Keratinocyte (primary cell): Measurements from ENCODE around the gene ZNF503. TPM values are rescaled to one million over a fixed set of nuclear protein-coding genes. Genes with fewer than 3 reads are reported as not detected.

Experiments used
- DNase-seq: peaks from one replicate; pipeline ENCODE4 v3.0.0-alpha.2; 2011; ENCODE audit warnings: low read depth, missing footprints, low spot score
- FAIRE-seq: peaks from 2 replicates; lab custom pipeline; 2011; peaks lifted over from hg19 to GRCh38; lab: Jason Lieb, UNC
- H2AFZ ChIP-seq: 2 replicates; pipeline ENCODE4 v1.6.0; 2012; ENCODE audit warnings: low read length, control low read depth, inconsistent platforms; ENCODE audit not compliant: control insufficient read depth
- H3K27ac ChIP-seq: 2 replicates; pipeline ENCODE4 v1.5.1; 2011; ENCODE audit warnings: low read length; ENCODE audit not compliant: control insufficient read depth, insufficient read depth
- H3K27me3 ChIP-seq: 3 replicates; pipeline ENCODE4 v1.6.0; 2011; ENCODE audit warnings: low read length; ENCODE audit not compliant: control insufficient read depth, insufficient read depth; ENCODE audit errors: extremely low read depth
- H3K36me3 ChIP-seq, 2 experiments: 2 replicates in 1 of 2; 3 replicates in 1 of 2; pipeline ENCODE4 v1.5.1; 2011; ENCODE audit warnings: low read length in 2 of 2, mild to moderate bottlenecking in 1 of 2; ENCODE audit not compliant: control insufficient read depth in 2 of 2, insufficient read depth in 2 of 2; ENCODE audit errors: extremely low read depth in 1 of 2
- H3K4me1 ChIP-seq: 3 replicates; pipeline ENCODE4 v1.5.1; 2011; ENCODE audit warnings: low read length; ENCODE audit not compliant: control insufficient read depth, insufficient read depth; ENCODE audit errors: extremely low read depth
- H3K4me2 ChIP-seq: 3 replicates; pipeline ENCODE4 v1.6.0; 2011; ENCODE audit warnings: low read depth, low read length; ENCODE audit not compliant: control insufficient read depth, insufficient read depth; ENCODE audit errors: extremely low read depth
- H3K4me3 ChIP-seq, 3 experiments: fragments of 200-600 bp in 1 of 3; sonication (generic) in 1 of 3; 2 replicates in 2 of 3; 3 replicates in 1 of 3; pipeline ENCODE4 v1.5.1; 2011 to 2016; ENCODE audit warnings: low read length in 3 of 3, mild to moderate bottlenecking in 3 of 3, control low read depth in 2 of 3, inconsistent platforms in 1 of 3, low read depth in 1 of 3, mixed read lengths in 1 of 3, mixed run types in 1 of 3, moderate library complexity in 1 of 3; ENCODE audit not compliant: control insufficient read depth in 2 of 3, insufficient read depth in 2 of 3; ENCODE audit errors: extremely low read depth in 1 of 3
- H3K79me2 ChIP-seq: 2 replicates; pipeline ENCODE4 v1.6.0; 2012; ENCODE audit warnings: low read length; ENCODE audit not compliant: control insufficient read depth, insufficient read depth
- H3K9ac ChIP-seq: 3 replicates; pipeline ENCODE4 v1.6.0; 2011; ENCODE audit warnings: low read length; ENCODE audit not compliant: control insufficient read depth, insufficient read depth; ENCODE audit errors: extremely low read depth
- H3K9me1 ChIP-seq: 3 replicates; pipeline ENCODE4 v1.6.0; 2011; ENCODE audit warnings: low read length; ENCODE audit not compliant: control insufficient read depth, insufficient read depth; ENCODE audit errors: extremely low read depth
- H3K9me3 ChIP-seq: 2 replicates; pipeline ENCODE4 v1.5.1; 2012; ENCODE audit warnings: low read depth, low read length; ENCODE audit not compliant: control insufficient read depth
- H4K20me1 ChIP-seq: 3 replicates; pipeline ENCODE4 v1.6.0; 2011; ENCODE audit warnings: low read length; ENCODE audit not compliant: control insufficient read depth, insufficient read depth; ENCODE audit errors: extremely low read depth
- CTCF ChIP-seq, 3 experiments: IDR thresholded peaks in 1 of 3; conservative IDR thresholded peaks in 1 of 3; optimal IDR thresholded peaks in 1 of 3; 2 replicates in 2 of 3; 3 replicates in 1 of 3; pipeline versions ENCODE3 to v1.5.1; 2011; ENCODE audit warnings: low read length in 3 of 3, mild to moderate bottlenecking in 3 of 3, moderate library complexity in 2 of 3, control low read depth in 1 of 3, inconsistent platforms in 1 of 3; ENCODE audit not compliant: insufficient read depth in 2 of 3; ENCODE audit errors: extremely low read depth in 1 of 3
- EZH2 ChIP-seq: IDR thresholded peaks from one replicate; pipeline ENCODE4 v1.6.1; 2012; ENCODE audit warnings: inconsistent platforms, mild to moderate bottlenecking, low read length, moderate library complexity
- dilution Hi-C: fragments of 300-500 bp; cut with MboI; formaldehyde crosslinking; loops from one replicate; pipeline ENCODE4 v1.7.0; 2020; ENCODE audit warnings: low sequenced_read_pairs; ENCODE audit not compliant: extremely low pct_ligation_motif_present
- polyA plus RNA-seq, 5 experiments: library from polyadenylated mRNA; depleted of rRNA in 3 of 5; stranded (reverse) in 3 of 5; stranded (forward) in 1 of 5; unstranded in 1 of 5; fragments of >200 nt; gene quantifications; 1 replicate in 1 of 5; 2 replicates in 3 of 5; 3 replicates in 1 of 5; pipeline versions ENCODE4 v1.2.1 to v1.2.3, GENCODE V29; 2011 to 2012; ENCODE audit warnings: missing spikeins in 2 of 5, low read depth in 1 of 5, low replicate concordance in 1 of 5

Gene ZNF503
- polyA plus RNA-seq, 1 donor (not counting 4 experiments of a cell fraction or from before 2014, with no cell fraction given): 1.5 TPM

DNA sequence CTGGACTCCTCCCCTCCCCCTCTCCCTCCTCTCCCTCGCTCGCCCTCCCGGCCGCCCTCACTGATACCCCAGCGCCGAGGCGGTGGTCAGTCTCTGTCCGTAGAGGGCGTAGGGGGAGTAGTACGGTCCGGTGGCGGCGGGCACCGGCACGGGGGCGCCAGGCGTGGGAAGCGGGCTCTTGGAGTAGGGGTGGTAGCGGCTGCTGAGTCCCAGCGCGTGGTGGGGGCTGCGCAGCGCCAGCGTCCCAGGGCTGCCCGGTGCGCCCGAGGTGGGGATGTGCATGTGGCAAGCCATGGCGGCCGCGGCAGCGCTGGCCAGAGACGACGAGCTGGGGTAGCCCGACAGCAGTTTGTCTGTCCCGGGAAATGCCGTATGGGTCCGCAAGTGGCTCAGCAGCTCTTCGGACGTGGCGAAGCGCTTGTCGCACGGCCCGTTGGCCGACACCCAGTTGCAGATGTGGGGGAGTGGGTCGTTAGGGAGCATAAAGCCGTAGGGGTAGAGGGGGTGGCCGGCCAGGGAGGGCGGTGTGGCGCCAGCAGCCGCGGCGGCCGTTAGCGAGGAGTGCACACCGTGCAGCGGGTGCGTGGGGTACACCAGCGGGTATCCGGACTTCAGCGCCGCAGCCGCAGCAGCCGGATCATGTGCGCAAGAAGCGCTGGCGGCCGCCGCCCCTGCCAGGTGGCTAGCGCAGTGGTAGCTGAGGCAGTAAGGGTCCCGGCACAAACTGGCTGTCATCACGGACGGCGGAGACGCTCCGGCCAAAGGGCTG is 2.7 kb downstream of the ZNF503 start:
- peak overlapping the region; percentile 69 for H3K4me2 ChIP-seq
- dilution Hi-C loops: no loop called here
- DNase-seq: no peak

GRCh38 chr10:75398200-75398691 is 3.3 kb downstream of the ZNF503 start:
- H3K4me1 ChIP-seq: peaks cover 15% of the 10 kb centered on the region
- H4K20me1 ChIP-seq: no peaks in the 10 kb centered on the region
- H2AFZ ChIP-seq: no peak overlapping the region
- H3K27me3 ChIP-seq: no peaks in the 10 kb centered on the region
- H3K4me3 ChIP-seq: peak overlapping the region in 2 of 3 experiments; percentile 59
- peak overlapping the region; percentile 60 for H3K9ac ChIP-seq
- FAIRE-seq (no peak), DNase-seq (no peak)
- H3K4me2 ChIP-seq: peak overlapping the region; percentile 50
- peaks cover 30% of the 10 kb centered on the region for H3K79me2 ChIP-seq
- H3K9me1 ChIP-seq: no peaks in the 10 kb centered on the region
- dilution Hi-C loops: no loop called here
- no peak overlapping the region for H3K27ac ChIP-seq
- TF ChIP-seq EZH2: no peak
- TF ChIP-seq CTCF (optimal IDR thresholded peaks at IDR 0.05 in 1 of 3, IDR thresholded peaks at IDR 0.05 in 1 of 3, conservative IDR thresholded peaks at IDR 0.05 in 1 of 3; ENCODE audit: extremely low read depth in 1 of 3, insufficient read depth in 2 of 3, low read length in 3 of 3): no peak
- no peaks in the 10 kb centered on the region for H3K9me3 ChIP-seq
- peaks cover 0 to 4% of the 10 kb centered on the region in 2 experiments for H3K36me3 ChIP-seq

More for the DNA sequence above, 2.7 kb downstream of the ZNF503 start:
- H3K27me3 ChIP-seq: no peaks in the 10 kb centered on the region
- peak overlapping the region; percentile 60 for H3K9ac ChIP-seq
- H3K36me3 ChIP-seq: peaks cover 0 to 4% of the 10 kb centered on the region in 2 experiments
- H4K20me1 ChIP-seq: no peaks in the 10 kb centered on the region
- H3K4me3 ChIP-seq: peak overlapping the region; percentile 59 to 93 (median 59)
- FAIRE-seq: no peak
- peaks cover 30% of the 10 kb centered on the region for H3K79me2 ChIP-seq
- no peak overlapping the region for H2AFZ ChIP-seq
- no peak for TF ChIP-seq EZH2
- TF ChIP-seq CTCF (optimal IDR thresholded peaks at IDR 0.05 in 1 of 3, IDR thresholded peaks at IDR 0.05 in 1 of 3, conservative IDR thresholded peaks at IDR 0.05 in 1 of 3; ENCODE audit: extremely low read depth in 1 of 3, insufficient read depth in 2 of 3, low read length in 3 of 3): no peak
- H3K9me1 ChIP-seq: no peaks in the 10 kb centered on the region
- H3K9me3 ChIP-seq: no peaks in the 10 kb centered on the region
- peaks cover 20% of the 10 kb centered on the region for H3K4me1 ChIP-seq
- H3K27ac ChIP-seq: peak overlapping the region; percentile 8
